ENCODE results near the gene DOCK4.

DOCK4 gene

GRCh38 chr7:111841596-111842205 lies 364.5 kb downstream of the DOCK4 start:
- DNase-seq (ENCODE audit: low read depth): no peak
- no peak overlapping the region for H3K4me3 ChIP-seq (ENCODE audit: low read depth, low read length)
- no peak for TF ChIP-seq CTCF (IDR thresholded peaks at IDR 0.05; ENCODE audit: insufficient read depth, low read depth, low read length, missing control alignments)

- no peak for TF ChIP-seq CTCF (IDR thresholded peaks at IDR 0.05; ENCODE audit: insufficient read depth, low read depth, low read length, missing control alignments)
- no peak overlapping the region for H3K4me3 ChIP-seq (ENCODE audit: low read depth, low read length)
- DNase-seq (ENCODE audit: low read depth): no peak
These were observed 365.7 kb downstream of the DOCK4 start for GRCh38 chr7:111840528-111840927.

GRCh38 chr7:111839261-111839660 lies 366.9 kb downstream of the DOCK4 start:
- no peak overlapping the region for H3K4me3 ChIP-seq (ENCODE audit: low read depth, low read length)
- DNase-seq (ENCODE audit: low read depth): no peak
- TF ChIP-seq CTCF (IDR thresholded peaks at IDR 0.05; ENCODE audit: insufficient read depth, low read depth, low read length, missing control alignments): no peak

DNA sequence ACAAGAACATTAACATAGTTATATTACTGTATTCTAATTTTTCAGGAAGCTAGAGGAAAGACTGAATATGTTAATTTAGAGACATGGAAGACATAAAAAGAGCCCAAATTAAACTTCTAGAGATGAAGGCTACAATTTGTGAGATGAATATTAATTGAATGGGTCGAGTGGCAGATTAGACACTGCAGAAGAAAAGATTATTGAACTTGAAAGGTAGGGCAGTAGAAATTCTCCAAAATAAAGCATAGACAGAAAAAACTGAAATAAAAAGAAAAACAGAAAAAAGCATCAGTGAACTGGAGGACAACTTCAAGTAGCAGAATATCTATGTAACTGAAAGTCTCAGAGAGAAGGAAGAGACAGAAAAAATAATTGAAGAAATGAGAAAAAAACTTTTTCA lies 369.6 kb downstream of the DOCK4 start:
- no peak for DNase-seq (ENCODE audit: low read depth)
- H3K4me3 ChIP-seq (ENCODE audit: low read depth, low read length): no peak overlapping the region
- TF ChIP-seq CTCF (IDR thresholded peaks at IDR 0.05; ENCODE audit: insufficient read depth, low read depth, low read length, missing control alignments): no peak

DNA sequence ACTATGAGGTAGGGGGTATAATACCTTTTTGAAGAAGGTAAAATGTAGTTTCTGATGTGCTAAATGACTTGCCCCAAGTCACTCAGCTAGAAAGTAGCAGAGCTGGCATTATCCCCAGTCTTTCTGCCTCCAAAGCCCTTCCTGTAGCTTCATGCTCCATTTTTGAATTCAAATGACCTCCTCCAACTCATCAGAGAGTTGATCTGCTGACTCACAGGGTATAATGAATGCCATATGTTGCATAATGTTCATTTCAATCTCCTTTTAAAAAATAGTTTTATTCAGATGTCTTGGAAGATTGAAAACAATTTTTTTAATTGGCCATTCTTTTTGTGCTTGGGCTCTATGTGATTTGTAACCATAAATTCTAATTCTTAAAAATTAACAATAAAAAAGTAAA lies 371.1 kb downstream of the DOCK4 start:
- DNase-seq (ENCODE audit: low read depth): no peak
- no peak for TF ChIP-seq CTCF (IDR thresholded peaks at IDR 0.05; ENCODE audit: insufficient read depth, low read depth, low read length, missing control alignments)
- no peak overlapping the region for H3K4me3 ChIP-seq (ENCODE audit: low read depth, low read length)

- no peak for DNase-seq (ENCODE audit: low read depth)
- no peak for TF ChIP-seq CTCF (IDR thresholded peaks at IDR 0.05; ENCODE audit: insufficient read depth, low read depth, low read length, missing control alignments)
- no peak overlapping the region for H3K4me3 ChIP-seq (ENCODE audit: low read depth, low read length)
These were observed 371.8 kb downstream of the DOCK4 start for GRCh38 chr7:111834367-111834766.

GRCh38 chr7:111833466-111833865 lies 372.7 kb downstream of the DOCK4 start:
- no peak for TF ChIP-seq CTCF (IDR thresholded peaks at IDR 0.05; ENCODE audit: insufficient read depth, low read depth, low read length, missing control alignments)
- DNase-seq (ENCODE audit: low read depth): no peak
- H3K4me3 ChIP-seq (ENCODE audit: low read depth, low read length): no peak overlapping the region
